Neural crest cell (in vitro differentiated cells): ENCODE data around the gene WNK2. TPM values are rescaled to one million over a fixed set of nuclear protein-coding genes. Genes with fewer than 3 reads are reported as not detected.
"Not testable (repeated sequence)": the region's sequence is repeated elsewhere in the genome, so short reads cannot be mapped to it uniquely, and the experiment has no call there.

Experiments used
- DNase-seq: peaks from one replicate; pipeline ENCODE4 v3.0.0; 2021; ENCODE audit warnings: low read depth, mixed read lengths, low spot score
- H3K27ac Mint-ChIP-seq: one replicate; pipeline ENCODE4 v1.8.0; 2021; ENCODE audit warnings: mild to moderate bottlenecking, mixed read lengths; ENCODE audit not compliant: unreplicated experiment
- H3K27me3 Mint-ChIP-seq: 2 replicates; pipeline ENCODE4 v1.8.0; 2021; ENCODE audit warnings: low read depth, mild to moderate bottlenecking, mixed read lengths
- H3K36me3 Mint-ChIP-seq: 2 replicates; pipeline ENCODE4 v1.8.0; 2021; ENCODE audit warnings: low read depth, mild to moderate bottlenecking, mixed read lengths
- H3K4me1 Mint-ChIP-seq: 2 replicates; pipeline ENCODE4 v1.8.0; 2021; ENCODE audit warnings: mixed read lengths
- H3K4me3 Mint-ChIP-seq: one replicate; pipeline ENCODE4 v1.8.0; 2021; ENCODE audit warnings: mild to moderate bottlenecking, mixed read lengths
- H3K9me3 Mint-ChIP-seq: 2 replicates; pipeline ENCODE4 v1.8.0; 2021; ENCODE audit warnings: mixed read lengths
- total RNA-seq: library from RNA; stranded (reverse); gene quantifications from 2 replicates; pipeline ENCODE4 v1.2.1, GENCODE V29; 2021
- TF ChIP-seq, protein P1 (sequence below): fragments of 200-600 bp; sonication (generic); conservative IDR thresholded peaks from 2 replicates; pipeline ENCODE4 v1.5.0; 2021; ENCODE audit warnings: antibody characterized with exemption, mild to moderate bottlenecking

WNK2 gene
- total RNA-seq, 1 donor from 2014 or later: 27.8 TPM

GRCh38 chr9:93332317-93332716, 148.4 kb downstream of the WNK2 start:
- no peak for DNase-seq
- TF ChIP-seq, protein P1, sequence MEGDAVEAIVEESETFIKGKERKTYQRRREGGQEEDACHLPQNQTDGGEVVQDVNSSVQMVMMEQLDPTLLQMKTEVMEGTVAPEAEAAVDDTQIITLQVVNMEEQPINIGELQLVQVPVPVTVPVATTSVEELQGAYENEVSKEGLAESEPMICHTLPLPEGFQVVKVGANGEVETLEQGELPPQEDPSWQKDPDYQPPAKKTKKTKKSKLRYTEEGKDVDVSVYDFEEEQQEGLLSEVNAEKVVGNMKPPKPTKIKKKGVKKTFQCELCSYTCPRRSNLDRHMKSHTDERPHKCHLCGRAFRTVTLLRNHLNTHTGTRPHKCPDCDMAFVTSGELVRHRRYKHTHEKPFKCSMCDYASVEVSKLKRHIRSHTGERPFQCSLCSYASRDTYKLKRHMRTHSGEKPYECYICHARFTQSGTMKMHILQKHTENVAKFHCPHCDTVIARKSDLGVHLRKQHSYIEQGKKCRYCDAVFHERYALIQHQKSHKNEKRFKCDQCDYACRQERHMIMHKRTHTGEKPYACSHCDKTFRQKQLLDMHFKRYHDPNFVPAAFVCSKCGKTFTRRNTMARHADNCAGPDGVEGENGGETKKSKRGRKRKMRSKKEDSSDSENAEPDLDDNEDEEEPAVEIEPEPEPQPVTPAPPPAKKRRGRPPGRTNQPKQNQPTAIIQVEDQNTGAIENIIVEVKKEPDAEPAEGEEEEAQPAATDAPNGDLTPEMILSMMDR: no peak
- Mint-ChIP-seq H3K36me3 (peaks cover 13% of the 10 kb centered on the region), H3K9me3 (peaks cover 7% of the 10 kb centered on the region), H3K4me1 (no peaks in the 10 kb centered on the region), H3K27ac (no peak overlapping the region), H3K27me3 (no peaks in the 10 kb centered on the region), H3K4me3 (no peak overlapping the region)

- Mint-ChIP-seq H3K27me3 (no peaks in the 10 kb centered on the region), H3K9me3 (peaks cover 17% of the 10 kb centered on the region), H3K4me1 (no peaks in the 10 kb centered on the region), H3K27ac (no peak overlapping the region), H3K36me3 (peaks cover 22% of the 10 kb centered on the region), H3K4me3 (no peak overlapping the region)
- no peak for DNase-seq
- TF ChIP-seq, protein P1: no peak
Observed at GRCh38 chr9:93336720-93337119, 152.8 kb downstream of the WNK2 start.

- DNase-seq, H3K4me3 Mint-ChIP-seq, H3K27ac Mint-ChIP-seq, H3K27me3 Mint-ChIP-seq, H3K4me1 Mint-ChIP-seq: not testable (repeated sequence)
- peaks cover 14% of the 10 kb centered on the region for H3K9me3 Mint-ChIP-seq
- H3K36me3 Mint-ChIP-seq: peaks cover 22% of the 10 kb centered on the region
Observed at GRCh38 chr9:93338196-93338595, 154.3 kb downstream of the WNK2 start.

- Mint-ChIP-seq H3K27me3 (peaks cover 14% of the 10 kb centered on the region), H3K27ac (no peak overlapping the region), H3K36me3 (peaks cover 22% of the 10 kb centered on the region), H3K4me1 (peaks cover 6% of the 10 kb centered on the region), H3K4me3 (no peak overlapping the region), H3K9me3 (peaks cover 14% of the 10 kb centered on the region)
- TF ChIP-seq, protein P1: no peak
- DNase-seq: no peak
Observed at GRCh38 chr9:93340091-93340490, 156.2 kb downstream of the WNK2 start.

DNA sequence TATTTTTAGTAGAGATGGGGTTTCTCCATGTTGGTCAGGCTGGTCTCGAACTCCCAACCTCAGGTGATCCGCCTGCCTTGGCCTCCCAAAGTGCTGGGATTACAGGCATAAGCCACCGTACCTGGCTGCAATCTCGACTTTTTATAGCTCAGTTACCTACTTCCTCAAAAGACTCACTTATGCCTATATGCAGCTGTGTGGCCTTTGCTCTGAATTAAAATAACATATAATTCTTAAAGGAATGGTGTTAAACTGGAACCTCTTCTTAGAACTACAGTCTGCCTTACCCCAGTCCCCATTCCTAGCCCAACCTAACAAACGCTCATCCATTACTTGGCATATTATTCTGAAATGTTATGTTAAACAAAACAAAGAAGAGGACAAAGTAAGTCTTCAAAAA, 157.9 kb downstream of the WNK2 start:
- H3K36me3 Mint-ChIP-seq: peaks cover 18% of the 10 kb centered on the region
- peaks cover 29% of the 10 kb centered on the region for H3K27me3 Mint-ChIP-seq
- peaks cover 12% of the 10 kb centered on the region for H3K9me3 Mint-ChIP-seq
- H3K4me3 Mint-ChIP-seq, DNase-seq, H3K27ac Mint-ChIP-seq: not testable (repeated sequence)
- peaks cover 15% of the 10 kb centered on the region for H3K4me1 Mint-ChIP-seq

DNA sequence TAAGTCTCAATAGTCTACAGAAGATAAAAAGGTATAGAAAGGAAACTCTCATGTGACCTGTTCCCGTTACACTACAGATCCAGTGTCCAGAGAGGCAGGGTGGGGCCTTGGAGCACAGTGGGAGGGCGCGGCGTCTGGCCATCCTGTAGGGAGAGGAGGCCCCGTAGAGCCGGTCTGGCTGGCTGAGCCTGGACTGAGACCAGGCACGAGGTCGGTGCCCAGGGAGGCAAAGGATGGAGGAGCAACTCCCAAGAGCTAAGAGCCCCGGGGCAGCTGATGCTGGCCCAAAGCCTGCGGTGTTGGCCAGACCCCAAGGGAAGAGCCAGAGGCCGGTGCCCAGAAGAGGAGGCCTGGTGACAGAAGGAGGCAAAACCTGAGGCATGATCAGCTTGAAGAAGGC, 158.5 kb downstream of the WNK2 start:
- H3K4me3 Mint-ChIP-seq, H3K27ac Mint-ChIP-seq, DNase-seq: not testable (repeated sequence)
- peaks cover 35% of the 10 kb centered on the region for H3K27me3 Mint-ChIP-seq
- peaks cover 12% of the 10 kb centered on the region for H3K9me3 Mint-ChIP-seq
- H3K4me1 Mint-ChIP-seq: peaks cover 15% of the 10 kb centered on the region
- peaks cover 14% of the 10 kb centered on the region for H3K36me3 Mint-ChIP-seq

- no peak overlapping the region for H3K4me3 Mint-ChIP-seq
- H3K4me1 Mint-ChIP-seq: peaks cover 15% of the 10 kb centered on the region
- peaks cover 6% of the 10 kb centered on the region for H3K9me3 Mint-ChIP-seq
- H3K27ac Mint-ChIP-seq: no peak overlapping the region
- peaks cover 8% of the 10 kb centered on the region for H3K36me3 Mint-ChIP-seq
- no peak for DNase-seq
- TF ChIP-seq, protein P1: no peak
- peaks cover 47% of the 10 kb centered on the region for H3K27me3 Mint-ChIP-seq
Observed at GRCh38 chr9:93343663-93344062, 159.7 kb downstream of the WNK2 start.
